OCI-LY1 (cell line): ENCODE measurements around the gene CLDN4.

Experiments used
- H2AFZ ChIP-seq: fragments of 200-600 bp; sonication (generic), shearing (Covaris generic); 2 replicates; pipeline ENCODE4 v1.6.0; 2014; ENCODE audit warnings: antibody characterized with exemption, mild to moderate bottlenecking, low read length
- H3F3A ChIP-seq: fragments of 200-600 bp; sonication (generic), shearing (Covaris generic); 2 replicates; pipeline ENCODE4 v1.6.0; 2014; ENCODE audit warnings: mild to moderate bottlenecking, antibody characterized with exemption, low read length, moderate library complexity; ENCODE audit not compliant: insufficient read depth
- H3K27ac ChIP-seq: fragments of 200-600 bp; sonication (generic); 2 replicates; pipeline ENCODE4 v1.5.1; 2014; ENCODE audit warnings: low read length, mixed run types, mild to moderate bottlenecking, low read depth; ENCODE audit not compliant: poor library complexity, severe bottlenecking
- H3K27me3 ChIP-seq: fragments of 200-600 bp; sonication (generic); 2 replicates; pipeline ENCODE4 v1.6.0; 2014; ENCODE audit warnings: antibody characterized with exemption, mild to moderate bottlenecking, low read length, moderate library complexity; ENCODE audit not compliant: insufficient read depth
- H3K36me3 ChIP-seq: fragments of 200-600 bp; sonication (generic); 2 replicates; pipeline ENCODE4 v1.6.1; 2014; ENCODE audit warnings: mild to moderate bottlenecking, antibody characterized with exemption, low read length, moderate library complexity, mixed read lengths; ENCODE audit not compliant: insufficient read depth
- H3K4me1 ChIP-seq: fragments of 200-600 bp; sonication (generic); 2 replicates; pipeline ENCODE4 v1.5.1; 2014; ENCODE audit warnings: mild to moderate bottlenecking, low read length, moderate library complexity; ENCODE audit not compliant: insufficient read depth, severe bottlenecking
- H3K4me2 ChIP-seq: fragments of 200-600 bp; sonication (generic), shearing (Covaris generic); 2 replicates; pipeline ENCODE4 v1.6.1; 2014; ENCODE audit warnings: low read length
- H3K4me3 ChIP-seq: fragments of 200-600 bp; sonication (generic); 2 replicates; pipeline ENCODE4 v1.5.1; 2014; ENCODE audit warnings: low read length, low read depth, mild to moderate bottlenecking, mixed read lengths; ENCODE audit not compliant: poor library complexity, severe bottlenecking
- H3K79me2 ChIP-seq: fragments of 200-600 bp; shearing (Covaris generic); 2 replicates; pipeline ENCODE4 v1.6.1; 2016; ENCODE audit warnings: mixed run types, low read length, mixed read lengths; ENCODE audit not compliant: insufficient read depth
- H3K9ac ChIP-seq: fragments of 200-600 bp; sonication (generic), shearing (Covaris generic); 2 replicates; pipeline ENCODE4 v1.6.1; 2014; ENCODE audit warnings: mild to moderate bottlenecking, low read length, mixed read lengths
- H3K9me2 ChIP-seq: fragments of 200-600 bp; sonication (generic), shearing (Covaris generic); 2 replicates; pipeline ENCODE4 v1.6.1; 2014; ENCODE audit warnings: low read depth, mild to moderate bottlenecking, low read length, mixed read lengths
- H3K9me3 ChIP-seq: fragments of 200-600 bp; shearing (Covaris generic); 2 replicates; pipeline ENCODE4 v1.6.1; 2014; ENCODE audit warnings: low read length, mixed read lengths
- H4K20me1 ChIP-seq: fragments of 200-600 bp; sonication (generic), shearing (Covaris generic); 2 replicates; pipeline ENCODE4 v1.6.0; 2016; ENCODE audit warnings: mild to moderate bottlenecking, low read length; ENCODE audit not compliant: insufficient read depth
- CTCF ChIP-seq: fragments of 200-600 bp; sonication (generic), shearing (Covaris generic); IDR thresholded peaks from 2 replicates; pipeline ENCODE4 v1.5.1; 2017; ENCODE audit warnings: mild to moderate bottlenecking, antibody characterized with exemption, low read length, moderate library complexity, mixed read lengths
- EZH2 ChIP-seq: fragments of 200-600 bp; sonication (generic), shearing (Covaris generic); IDR thresholded peaks from 2 replicates; pipeline ENCODE4 v1.8.0; 2017; ENCODE audit warnings: borderline replicate concordance, mixed run types, mild to moderate bottlenecking, antibody characterized with exemption, low read length, moderate library complexity, mixed read lengths

The CLDN4 gene

GRCh38 chr7:73876361-73876760 lies 45.6 kb downstream of the CLDN4 start:
- H3K79me2 ChIP-seq = no peaks in the 10 kb centered on the region
- TF ChIP-seq CTCF = no peak
- no peak for TF ChIP-seq EZH2
- no peak overlapping the region for H2AFZ ChIP-seq
- no peaks in the 10 kb centered on the region for H3K9me2 ChIP-seq
- H3F3A ChIP-seq = no peaks in the 10 kb centered on the region
- no peaks in the 10 kb centered on the region for H3K9me3 ChIP-seq
- no peaks in the 10 kb centered on the region for H3K36me3 ChIP-seq
- no peak overlapping the region for H3K4me2 ChIP-seq
- H3K4me1 ChIP-seq = no peaks in the 10 kb centered on the region
- no peak overlapping the region for H3K27ac ChIP-seq
- no peak overlapping the region for H3K9ac ChIP-seq
- H3K4me3 ChIP-seq = no peak overlapping the region
- no peaks in the 10 kb centered on the region for H4K20me1 ChIP-seq
- H3K27me3 ChIP-seq = peaks cover 14% of the 10 kb centered on the region

GRCh38 chr7:73876973-73877372 lies 46.2 kb downstream of the CLDN4 start:
- Histone ChIP-seq H3K9me3 (no peaks in the 10 kb centered on the region), H3K4me1 (no peaks in the 10 kb centered on the region), H3K4me2 (no peak overlapping the region), H3K4me3 (no peak overlapping the region), H3K36me3 (no peaks in the 10 kb centered on the region), H4K20me1 (no peaks in the 10 kb centered on the region), H2AFZ (no peak overlapping the region), H3K27ac (no peak overlapping the region), H3K9ac (no peak overlapping the region), H3K79me2 (no peaks in the 10 kb centered on the region), H3K9me2 (no peaks in the 10 kb centered on the region), H3K27me3 (peaks cover 14% of the 10 kb centered on the region), H3F3A (no peaks in the 10 kb centered on the region)
- TF ChIP-seq EZH2 = no peak
- no peak for TF ChIP-seq CTCF

GRCh38 chr7:73879977-73880681 lies 49.3 kb downstream of the CLDN4 start:
- Histone ChIP-seq H3K4me1 (no peaks in the 10 kb centered on the region), H3K27ac (no peak overlapping the region), H3K36me3 (no peaks in the 10 kb centered on the region), H3K9me2 (no peaks in the 10 kb centered on the region), H3K79me2 (no peaks in the 10 kb centered on the region), H3K4me2 (no peak overlapping the region), H3K27me3 (peaks cover 16% of the 10 kb centered on the region), H4K20me1 (no peaks in the 10 kb centered on the region), H2AFZ (no peak overlapping the region), H3K9me3 (no peaks in the 10 kb centered on the region), H3F3A (no peaks in the 10 kb centered on the region), H3K9ac (no peak overlapping the region), H3K4me3 (no peak overlapping the region)
- TF ChIP-seq CTCF = no peak
- TF ChIP-seq EZH2 = no peak
